Subcutaneous adipose tissue (tissue), 4 donors: Measurements from ENCODE around the gene EZR. TPM values are rescaled to one million over a fixed set of nuclear protein-coding genes. Genes with fewer than 3 reads are reported as not detected.

Experiments
- total RNA-seq, 4 donors: library from RNA; depleted of rRNA; stranded (reverse); fragments of >200 nt; gene quantifications; one replicate each; pipeline ENCODE4 v1.1.0, GENCODE V29; 2016
- TF ChIP-seq, protein P1 (sequence below): fragments of 450-650 bp; IDR thresholded peaks from one replicate; pipeline ENCODE4 v1.5.1; 2016; ENCODE audit warnings: low read depth, mild to moderate bottlenecking, control low read depth, antibody characterized with exemption, moderate library complexity

The EZR gene
- total RNA-seq, 4 donors from 2014 or later = 28.6 to 40.3 (median 33.7) TPM

DNA sequence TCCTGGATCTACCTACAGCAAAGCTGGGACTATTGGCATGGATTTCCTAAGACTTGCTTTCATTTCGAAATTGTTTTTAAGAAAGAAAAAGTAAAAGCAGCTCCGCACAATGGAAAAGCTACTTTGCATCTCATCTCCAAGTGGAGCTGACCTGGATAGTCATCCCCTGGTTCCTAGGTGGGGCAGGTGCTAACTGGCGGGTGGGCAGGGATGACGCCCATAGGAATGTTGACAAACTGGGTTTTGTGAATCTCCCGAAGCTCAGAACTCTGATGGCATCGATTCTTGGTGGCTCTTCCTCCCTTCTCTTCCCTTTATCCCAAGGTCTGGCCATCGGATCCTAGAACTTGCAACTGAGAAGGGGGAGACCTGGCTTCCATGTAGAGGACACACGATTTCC lies 12.4 kb upstream of the EZR start:
- TF ChIP-seq, protein P1, sequence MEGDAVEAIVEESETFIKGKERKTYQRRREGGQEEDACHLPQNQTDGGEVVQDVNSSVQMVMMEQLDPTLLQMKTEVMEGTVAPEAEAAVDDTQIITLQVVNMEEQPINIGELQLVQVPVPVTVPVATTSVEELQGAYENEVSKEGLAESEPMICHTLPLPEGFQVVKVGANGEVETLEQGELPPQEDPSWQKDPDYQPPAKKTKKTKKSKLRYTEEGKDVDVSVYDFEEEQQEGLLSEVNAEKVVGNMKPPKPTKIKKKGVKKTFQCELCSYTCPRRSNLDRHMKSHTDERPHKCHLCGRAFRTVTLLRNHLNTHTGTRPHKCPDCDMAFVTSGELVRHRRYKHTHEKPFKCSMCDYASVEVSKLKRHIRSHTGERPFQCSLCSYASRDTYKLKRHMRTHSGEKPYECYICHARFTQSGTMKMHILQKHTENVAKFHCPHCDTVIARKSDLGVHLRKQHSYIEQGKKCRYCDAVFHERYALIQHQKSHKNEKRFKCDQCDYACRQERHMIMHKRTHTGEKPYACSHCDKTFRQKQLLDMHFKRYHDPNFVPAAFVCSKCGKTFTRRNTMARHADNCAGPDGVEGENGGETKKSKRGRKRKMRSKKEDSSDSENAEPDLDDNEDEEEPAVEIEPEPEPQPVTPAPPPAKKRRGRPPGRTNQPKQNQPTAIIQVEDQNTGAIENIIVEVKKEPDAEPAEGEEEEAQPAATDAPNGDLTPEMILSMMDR = no peak

DNA sequence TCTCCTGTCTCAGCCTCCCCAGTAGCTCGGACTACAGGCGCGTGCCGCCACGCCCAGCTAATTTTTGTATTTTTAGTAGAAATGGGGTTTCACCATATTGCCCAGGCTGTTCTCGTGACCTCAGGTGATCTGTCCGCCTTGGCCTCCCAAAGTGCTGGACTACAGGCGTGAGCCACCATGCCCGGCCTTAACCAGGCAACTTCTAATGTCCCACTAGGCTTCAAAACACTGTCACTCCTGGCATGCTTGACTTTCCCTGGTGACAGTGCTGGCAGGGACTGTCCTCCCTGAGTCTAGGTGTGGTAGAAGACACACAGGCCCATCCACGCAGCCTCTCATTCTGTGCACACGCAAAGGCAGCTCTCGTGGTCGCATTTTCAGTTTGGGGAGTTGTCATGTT lies 11.6 kb upstream of the EZR start:
- TF ChIP-seq, protein P1 = no peak

DNA sequence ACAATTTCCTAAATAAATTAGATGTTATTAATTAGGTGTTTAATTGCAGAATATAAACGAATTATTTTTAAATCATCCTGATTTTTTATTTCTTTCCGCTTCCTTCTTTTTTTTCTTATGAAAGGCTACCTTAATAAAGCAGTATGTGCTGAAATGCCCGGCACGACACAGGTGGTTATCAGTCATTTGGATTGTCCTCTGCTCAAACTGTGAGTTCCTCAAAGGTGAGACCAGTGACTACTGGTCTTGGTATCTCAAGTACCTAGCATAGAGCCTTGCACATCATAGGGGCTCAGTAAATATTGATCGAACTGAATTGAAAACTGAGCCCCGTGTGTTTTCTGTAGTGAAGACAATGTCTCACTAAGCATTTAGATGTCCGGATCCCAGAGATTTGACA lies 9.6 kb upstream of the EZR start:
- TF ChIP-seq, protein P1 = no peak

DNA sequence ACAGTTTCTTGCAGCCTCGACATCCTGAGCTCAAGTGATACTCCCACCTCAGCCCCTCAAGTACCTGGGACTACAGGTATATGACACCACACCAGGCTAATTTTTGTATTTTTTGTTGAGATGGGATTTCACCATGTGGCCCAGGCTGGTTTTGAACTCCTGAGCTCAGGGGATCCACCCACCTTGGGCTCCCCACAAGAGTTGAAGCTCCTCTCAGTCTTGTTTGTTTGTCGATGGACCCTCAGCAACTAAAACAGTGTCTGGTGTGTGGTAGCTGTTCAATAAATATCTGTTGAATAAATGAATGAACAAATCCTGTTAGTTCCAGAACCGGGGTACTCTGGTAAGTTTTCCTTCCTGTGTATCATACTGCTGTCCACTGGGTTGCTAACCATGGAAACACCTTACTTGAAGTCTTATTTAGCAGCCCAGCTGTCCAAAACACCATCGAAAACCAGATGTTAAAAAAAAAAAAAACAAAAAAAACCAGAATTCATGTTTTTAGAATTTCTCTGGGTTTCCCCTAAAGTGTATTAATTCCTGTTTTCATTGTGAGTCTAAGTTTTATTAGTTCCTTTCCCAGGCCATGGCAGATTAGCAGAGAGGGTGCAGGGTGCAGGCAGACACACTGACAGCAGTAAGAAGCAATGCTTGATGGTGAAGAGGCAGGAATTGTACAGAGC lies 7.8 kb upstream of the EZR start:
- TF ChIP-seq, protein P1 = no peak

DNA sequence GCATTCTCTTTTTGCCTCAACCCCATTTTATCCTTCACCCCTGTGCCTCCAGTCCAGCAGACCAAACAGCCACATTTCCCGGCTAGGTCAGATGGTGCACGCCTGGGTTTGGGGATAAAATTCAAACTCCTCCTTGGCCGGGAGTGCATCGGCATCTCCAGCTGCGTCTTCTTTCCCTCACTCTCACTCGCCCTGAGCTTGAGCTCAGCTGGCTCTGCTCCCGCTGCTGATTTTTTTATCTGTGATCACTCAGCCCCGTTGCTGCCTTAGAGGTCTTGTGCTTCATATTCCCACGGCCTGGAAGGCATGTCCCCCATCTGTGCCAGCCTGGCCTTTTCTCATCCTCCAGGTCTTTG lies 6.8 kb upstream of the EZR start:
- TF ChIP-seq, protein P1 = no peak

DNA sequence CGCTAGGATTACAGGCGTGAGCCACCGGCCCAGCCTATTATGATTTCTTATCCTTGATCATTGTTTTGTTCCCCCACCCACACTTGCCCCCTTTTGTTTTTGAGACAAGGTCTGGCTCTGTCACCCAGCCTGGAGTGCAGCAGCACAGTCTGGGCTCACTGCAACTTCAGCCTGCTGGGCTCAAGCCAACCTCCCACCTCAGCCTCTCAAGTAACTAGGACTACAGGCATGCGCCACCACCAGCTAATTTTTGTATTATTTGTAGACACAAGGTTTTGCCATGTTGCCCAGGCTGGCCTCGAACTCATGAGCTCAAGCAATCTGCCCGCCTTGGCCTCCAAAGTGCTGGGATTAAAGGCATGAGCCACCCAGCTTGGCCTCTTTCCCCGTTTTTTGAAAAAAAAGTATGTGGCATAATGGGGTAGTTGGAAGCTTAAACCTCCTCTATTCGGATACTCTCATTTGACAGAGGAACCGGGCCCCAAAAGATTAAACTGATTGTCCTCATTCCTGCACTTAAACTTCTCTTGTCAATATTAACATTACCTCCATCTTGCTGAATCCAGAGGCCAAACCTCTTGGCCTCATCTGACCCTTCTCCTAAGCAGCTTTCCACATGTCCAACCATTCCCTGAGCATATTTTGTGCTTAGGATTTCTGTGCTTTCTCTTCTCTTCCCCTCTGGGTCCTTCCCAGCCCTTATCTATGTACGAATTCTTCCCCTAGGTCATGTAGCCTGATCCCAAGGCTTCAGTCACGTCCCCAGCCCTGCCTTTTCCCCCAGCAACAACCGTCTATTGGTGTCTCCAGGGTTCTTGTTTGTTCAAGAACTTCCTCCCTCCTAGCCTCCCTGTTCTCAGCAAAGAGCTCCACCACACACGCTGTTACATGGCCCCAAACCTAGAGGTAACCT lies 6.1 kb upstream of the EZR start:
- TF ChIP-seq, protein P1 = no peak

DNA sequence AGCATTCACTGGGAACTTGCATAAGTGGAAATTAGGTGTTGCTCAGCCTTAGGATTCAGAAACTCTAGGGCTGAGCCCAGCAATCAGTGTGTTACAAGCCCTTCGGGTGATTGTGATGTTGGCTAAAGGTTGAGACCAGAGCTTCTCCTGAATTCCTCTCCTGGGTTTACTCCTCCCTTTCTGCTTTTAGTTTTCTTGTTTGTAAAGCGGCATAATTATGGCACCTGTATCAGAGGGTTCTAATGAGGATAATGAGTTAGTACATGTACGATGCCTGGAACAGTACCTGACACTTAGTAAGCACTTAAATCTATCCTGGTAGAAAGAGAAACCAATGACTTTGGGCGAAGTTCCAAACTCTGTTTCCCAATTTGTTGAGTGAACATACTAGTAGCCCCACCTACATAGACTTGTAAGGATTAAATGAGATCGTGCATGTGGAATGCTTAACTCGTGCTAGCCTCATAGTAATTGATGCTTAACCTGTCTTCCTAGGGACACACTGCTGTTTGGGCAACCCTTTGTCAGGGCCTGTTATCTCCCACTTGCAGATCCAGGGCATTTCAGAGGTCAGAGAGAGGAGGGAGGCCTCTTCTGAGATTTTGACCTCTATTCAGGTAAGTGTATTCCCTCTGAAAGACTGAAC lies 932 bp upstream of the EZR start:
- TF ChIP-seq, protein P1 = no peak
